Activated T-helper 9 cell treated with anti-CD3 and anti-CD28 coated beads, Interleukin-2, amount 50 U/mL, for 16 hours (primary cell): Measurements from ENCODE around the gene SMIM24.
"Not testable (repeated sequence)": the region's sequence is repeated elsewhere in the genome, so short reads cannot be mapped to it uniquely, and the experiment has no call there.

Source experiments
- DNase-seq: peaks from one replicate; pipeline ENCODE4 v3.0.0-alpha.2; 2020; ENCODE audit warnings: low read depth

The SMIM24 gene

GRCh38 chr19:3455960-3456601 lies 24.2 kb downstream of the SMIM24 start:
- DNase-seq, result no peak

GRCh38 chr19:3455393-3455955 lies 24.9 kb downstream of the SMIM24 start:
- no peak for DNase-seq

- no peak for DNase-seq
These were observed 25.5 kb downstream of the SMIM24 start for GRCh38 chr19:3454656-3455392.

GRCh38 chr19:3453840-3454239 lies 26.5 kb downstream of the SMIM24 start:
- no peak for DNase-seq

GRCh38 chr19:3452942-3453214 lies 27.4 kb downstream of the SMIM24 start:
- DNase-seq, result not testable (repeated sequence)

- DNase-seq, result no peak
These were observed 28.0 kb downstream of the SMIM24 start for GRCh38 chr19:3452171-3452941.

- DNase-seq, result no peak
These were observed 28.9 kb downstream of the SMIM24 start for GRCh38 chr19:3451451-3451866.

GRCh38 chr19:3450796-3451411 lies 29.4 kb downstream of the SMIM24 start:
- no peak for DNase-seq

- DNase-seq, result no peak
These were observed 31.6 kb downstream of the SMIM24 start for GRCh38 chr19:3448616-3449334.

GRCh38 chr19:3446657-3447056 lies 33.7 kb downstream of the SMIM24 start:
- not testable (repeated sequence) for DNase-seq

- DNase-seq, result no peak
These were observed 35.6 kb downstream of the SMIM24 start for GRCh38 chr19:3444695-3445234.

- no peak for DNase-seq
These were observed 36.3 kb downstream of the SMIM24 start for GRCh38 chr19:3443840-3444694.

GRCh38 chr19:3442487-3443071 lies 37.7 kb downstream of the SMIM24 start:
- DNase-seq, result no peak

GRCh38 chr19:3441986-3442329 lies 38.4 kb downstream of the SMIM24 start:
- no peak for DNase-seq

GRCh38 chr19:3441089-3441985 lies 39.0 kb downstream of the SMIM24 start:
- no peak for DNase-seq

- peak; percentile 31 for DNase-seq
These were observed 40.2 kb downstream of the SMIM24 start for GRCh38 chr19:3440082-3440481.

GRCh38 chr19:3434630-3435553 lies 45.4 kb downstream of the SMIM24 start:
- DNase-seq, result peak; percentile 93
